ENCODE data around the gene TNPO2.

DNA sequence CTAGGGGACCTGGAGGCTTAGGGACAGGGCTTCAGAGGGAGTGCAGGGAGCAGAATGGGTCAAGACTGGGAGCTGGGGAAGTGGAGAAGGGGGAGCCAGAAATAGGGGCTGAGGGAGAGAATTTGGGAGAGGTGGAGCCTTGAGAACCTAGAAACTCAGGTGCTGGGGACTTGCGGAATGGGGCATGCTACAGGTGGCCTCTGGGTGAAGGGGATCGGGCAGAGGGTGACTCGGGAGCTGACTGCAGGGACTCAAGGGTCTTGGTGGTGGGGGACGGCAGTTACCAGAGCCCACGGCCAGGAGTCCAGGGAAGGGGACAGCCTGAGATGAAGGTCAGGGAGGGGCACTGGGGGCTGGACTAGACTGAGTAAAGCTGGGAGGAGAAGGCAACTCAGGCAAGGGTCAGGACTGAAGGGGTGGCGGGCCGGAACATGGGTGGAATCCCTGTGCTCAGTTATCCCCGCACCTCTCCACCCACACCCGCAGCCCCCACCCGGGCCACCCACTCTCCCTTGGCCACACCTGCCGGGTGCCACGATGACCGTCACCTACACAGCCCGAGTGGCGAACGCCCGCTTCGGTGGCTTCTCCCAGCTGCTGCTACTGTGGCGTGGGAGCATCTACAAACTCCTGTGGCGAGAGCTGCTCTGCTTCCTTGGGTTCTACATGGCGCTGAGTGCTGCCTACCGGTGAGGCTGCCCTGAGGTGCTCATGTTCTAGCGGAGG is 28.5 kb upstream of the TNPO2 start:
- no peak for TF ChIP-seq CTCF (conservative IDR thresholded peaks at IDR 0.05 in 1 of 2, IDR thresholded peaks at IDR 0.05 in 1 of 2; ENCODE audit: low read depth in 1 of 2, low read length in 2 of 2)
- no peak for TF ChIP-seq EZH2 (IDR thresholded peaks at IDR 0.05; ENCODE audit: low read length, missing control alignments)
